A673 (cell line): ENCODE data around the gene POLR1D. TPM values are rescaled to one million over a fixed set of nuclear protein-coding genes. Genes with fewer than 3 reads are reported as not detected.

ENCODE experiments used
- Bru-seq: library from RNA; stranded (reverse); fragments of 400-500 nt; gene quantifications from one replicate; lab custom pipeline; 2021; lab: Mats Ljungman, UMichigan
- BruChase-seq, 2 experiments: library from RNA; stranded (reverse); fragments of 400-500 nt; gene quantifications; one replicate each; lab custom pipeline; 2021; lab: Mats Ljungman, UMichigan
- BruUV-seq: library from RNA; stranded (reverse); fragments of 400-500 nt; replicated peaks from 2 replicates; lab custom pipeline; 2021; lab: Mats Ljungman, UMichigan
- CTCF ChIA-PET: fragments of 300-600 bp; sonication (Branson Sonifier 250); formaldehyde crosslinking; loops from one replicate; lab custom pipeline; 2022; ENCODE audit warnings: antibody characterized with exemption; lab: Charles Lee
- POLR2A ChIA-PET: fragments of 300-600 bp; sonication (Branson Sonifier 250); formaldehyde crosslinking; loops from one replicate; lab custom pipeline; 2022; ENCODE audit warnings: antibody characterized with exemption; ENCODE audit not compliant: low non-redundant PET; lab: Charles Lee
- DNase-seq: peaks from one replicate; pipeline ENCODE4 v3.0.0-alpha.2; 2015; ENCODE audit warnings: low spot score
- H3K27ac ChIP-seq: fragments of 200-600 bp; sonication (generic); 2 replicates; pipeline ENCODE4 v1.5.1; 2016; ENCODE audit warnings: mixed run types, low read depth, mild to moderate bottlenecking, mixed read lengths, antibody characterized with exemption, low read length; ENCODE audit not compliant: poor library complexity, severe bottlenecking
- H3K27me3 ChIP-seq: fragments of 200-600 bp; sonication (generic); replicated peaks from 2 replicates; pipeline ENCODE4 v1.6.1; 2017; ENCODE audit warnings: mixed run types, low read depth, mild to moderate bottlenecking, mixed read lengths, antibody characterized with exemption, low read length; ENCODE audit not compliant: insufficient read depth, poor library complexity
- H3K36me3 ChIP-seq: fragments of 200-600 bp; sonication (generic); 2 replicates; pipeline ENCODE4 v1.6.1; 2016; ENCODE audit warnings: mixed run types, mild to moderate bottlenecking, mixed read lengths, antibody characterized with exemption, low read length; ENCODE audit not compliant: insufficient read depth, poor library complexity, severe bottlenecking
- H3K4me1 ChIP-seq: fragments of 200-600 bp; sonication (generic); 2 replicates; pipeline ENCODE4 v1.6.1; 2017; ENCODE audit warnings: mixed run types, mild to moderate bottlenecking, mixed read lengths, antibody characterized with exemption, low read length; ENCODE audit not compliant: insufficient read depth, poor library complexity, severe bottlenecking
- H3K4me3 ChIP-seq: fragments of 200-600 bp; sonication (generic); 2 replicates; pipeline ENCODE4 v1.5.1; 2016; ENCODE audit warnings: low read depth, mixed run types, mild to moderate bottlenecking, mixed read lengths, low read length; ENCODE audit not compliant: poor library complexity, severe bottlenecking
- H3K9me3 ChIP-seq: fragments of 200-600 bp; sonication (generic); 2 replicates; pipeline ENCODE4 v1.6.1; 2016; ENCODE audit warnings: mixed run types, low read depth, mild to moderate bottlenecking, mixed read lengths, antibody characterized with exemption, low read length; ENCODE audit not compliant: poor library complexity, severe bottlenecking
- CTCF ChIP-seq: fragments of 300-800, 200-600 bp; sonication (generic); conservative IDR thresholded peaks from 2 replicates; pipeline ENCODE4 v1.5.1; 2017; ENCODE audit warnings: low read depth, mild to moderate bottlenecking, antibody characterized with exemption, low read length, moderate library complexity, mixed read lengths
- EZH2 ChIP-seq: fragments of 200-600 bp; sonication (generic); IDR thresholded peaks from 2 replicates; pipeline ENCODE4 v1.6.1; 2017; ENCODE audit warnings: borderline replicate concordance, low read depth, mild to moderate bottlenecking, mixed read lengths, antibody characterized with exemption, low read length; ENCODE audit not compliant: poor library complexity, severe bottlenecking
- intact Hi-C: fragments of 100-400 bp; cut with micrococcal nuclease; formaldehyde crosslinking; loops from one replicate; pipeline ENCODE4 v1.10.0; 2022; ENCODE audit not compliant: unreplicated experiment
- long read RNA-seq: library from polyadenylated mRNA; stranded (forward); transcript quantifications from one replicate; pipeline ENCODE4 v2.0.0, GENCODE V29; 2022
- total RNA-seq: library from RNA; stranded (reverse); gene quantifications from 2 replicates; pipeline ENCODE4 v1.2.3, GENCODE V29; 2021

Gene POLR1D, protein sequence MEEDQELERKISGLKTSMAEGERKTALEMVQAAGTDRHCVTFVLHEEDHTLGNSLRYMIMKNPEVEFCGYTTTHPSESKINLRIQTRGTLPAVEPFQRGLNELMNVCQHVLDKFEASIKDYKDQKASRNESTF
- total RNA-seq, result 116 and 118 TPM in 2 replicates
- Bru-seq, nascent RNA, result percentile 67 among the genes with signal in this experiment
- BruChase-seq, experiment 1, labeled RNA remaining after a 2-hour chase, result percentile 62 among the genes with signal in this experiment
- percentile 63 among the genes with signal in this experiment for BruChase-seq, experiment 2, labeled RNA remaining after a 6-hour chase
- long read RNA-seq, full-length matches to known transcripts, result 78 of 83 reads
- long read RNA-seq, partial matches to known transcripts, result 0 of 83 reads
- long read RNA-seq, other reads (novel, unspliced or antisense), result 5 of 83 reads

- no peak for TF ChIP-seq CTCF
- TF ChIP-seq EZH2, result no peak
- ChIA-PET CTCF (interaction anchor here (0.9 kb wide), 1 partner anchor 14 kb away, joined by 3 read pairs; no protein-coding TSS in a partner anchor), POLR2A (no interaction called here)
- Histone ChIP-seq H3K4me1 (peaks cover 15% of the 10 kb centered on the region), H3K27ac (peak within 1 kb of the TSS; percentile 90), H3K27me3 (no peaks in the 10 kb centered on the region), H3K4me3 (peak within 1 kb of the TSS; percentile 96), H3K36me3 (peaks cover 23% of the 10 kb centered on the region), H3K9me3 (no peaks in the 10 kb centered on the region)
- intact Hi-C loops, result no loop called here
- BruUV-seq, result no TSS peak
- DNase-seq, result peak; percentile 80
Observed at GRCh38 chr13:27621366-27622101, at the start of gene POLR1D. Gene POLR1D (plus strand): TSS chr13:27621892. CDS start chr13:27621984, 92 bp downstream.

DNA sequence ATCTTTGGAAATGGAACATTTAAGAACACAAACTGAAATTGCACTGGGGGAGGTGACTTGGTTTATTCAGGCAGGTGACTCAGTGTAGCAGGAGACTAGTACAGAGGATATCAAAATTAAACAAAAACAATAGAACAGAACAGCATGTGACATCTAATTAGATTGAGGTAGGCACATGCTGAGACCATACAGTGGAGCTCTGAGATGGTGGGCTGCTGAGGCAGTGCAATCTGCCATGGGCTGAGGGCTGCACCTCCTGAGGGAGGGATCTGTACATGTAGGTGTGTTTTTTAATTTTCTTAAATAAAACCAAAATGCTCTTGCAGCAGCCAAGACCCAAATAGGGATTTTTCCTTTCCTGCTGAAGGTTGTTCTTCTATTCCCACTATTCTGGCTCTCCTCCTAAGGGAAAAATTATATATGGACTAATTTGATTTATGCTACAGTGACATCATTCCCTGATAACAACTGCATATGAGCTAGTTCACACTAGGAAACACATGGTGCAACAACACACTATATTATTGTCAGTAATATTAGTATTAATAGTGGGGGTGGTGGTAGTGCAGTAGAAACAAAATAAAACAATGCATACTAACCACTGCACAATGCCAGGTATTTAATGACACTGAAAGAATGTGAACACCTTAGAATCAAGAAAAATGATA, 49.3 kb upstream of the POLR1D start:
- DNase-seq, result no peak
- CTCF ChIA-PET, result no interaction called here
- Histone ChIP-seq H3K4me1 (no peaks in the 10 kb centered on the region), H3K36me3 (no peaks in the 10 kb centered on the region), H3K27me3 (no peaks in the 10 kb centered on the region), H3K27ac (no peak overlapping the region), H3K9me3 (peaks cover 3% of the 10 kb centered on the region), H3K4me3 (no peak overlapping the region)
- intact Hi-C loops, result no loop called here
- POLR2A ChIA-PET, result no interaction called here
- BruUV-seq, result no TSS peak
- no peak for TF ChIP-seq CTCF

DNA sequence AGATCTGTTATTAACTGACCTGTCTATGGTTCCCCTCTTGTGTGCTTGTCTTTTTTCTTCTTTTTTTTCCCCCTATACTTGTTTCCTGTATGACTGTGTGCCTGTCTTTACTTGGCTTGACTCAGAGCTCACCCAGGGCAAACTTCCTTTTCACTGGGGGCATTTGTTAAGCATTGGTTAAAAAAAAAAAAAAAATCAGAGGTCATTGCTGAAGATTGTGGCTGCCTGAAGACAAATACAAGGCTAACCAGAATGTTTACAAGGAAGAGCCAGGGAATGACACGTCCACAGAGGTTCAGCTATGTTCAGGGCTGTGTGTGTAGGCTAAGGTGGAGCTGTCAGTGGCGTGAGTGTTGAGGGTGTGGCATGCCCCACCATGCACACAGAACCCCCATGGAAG, 48.4 kb upstream of the POLR1D start:
- ChIA-PET POLR2A (no interaction called here), CTCF (no interaction called here)
- DNase-seq, result no peak
- no TSS peak for BruUV-seq
- peaks cover 3% of the 10 kb centered on the region for H3K9me3 ChIP-seq
- H3K27me3 ChIP-seq, result no peaks in the 10 kb centered on the region
- no peak overlapping the region for H3K27ac ChIP-seq
- H3K4me3 ChIP-seq, result no peak overlapping the region
- no peaks in the 10 kb centered on the region for H3K4me1 ChIP-seq
- no peak for TF ChIP-seq CTCF
- no peak for TF ChIP-seq EZH2
- no peaks in the 10 kb centered on the region for H3K36me3 ChIP-seq
- intact Hi-C loops, result no loop called here
